WERI-Rb-1 (cell line): Measurements from ENCODE around the gene GLT6D1.
"Not testable (repeated sequence)": the region's sequence is repeated elsewhere in the genome, so short reads cannot be mapped to it uniquely, and the experiment has no call there.

Source experiments
- DNase-seq: peaks from one replicate; pipeline ENCODE4 v3.0.0-alpha.2; 2020
- H3K27ac ChIP-seq: fragments of 250-450 bp; sonication (Bioruptor Pico); 2 replicates; pipeline ENCODE4 v1.5.1; 2020; ENCODE audit warnings: mild to moderate bottlenecking, moderate library complexity
- H3K27me3 ChIP-seq: fragments of 250-450 bp; sonication (Bioruptor Pico); 2 replicates; pipeline ENCODE4 v1.5.1; 2021; ENCODE audit warnings: mild to moderate bottlenecking, low read depth, moderate library complexity; ENCODE audit not compliant: insufficient read depth, severe bottlenecking
- H3K36me3 ChIP-seq: fragments of 250-450 bp; sonication (Bioruptor Pico); 2 replicates; pipeline ENCODE4 v1.5.1; 2020; ENCODE audit warnings: mild to moderate bottlenecking, moderate library complexity
- H3K4me3 ChIP-seq: 2 replicates; pipeline ENCODE4 v1.5.1; 2011; ENCODE audit warnings: low read depth, mild to moderate bottlenecking, control low read depth, low read length
- H3K9me3 ChIP-seq: fragments of 250-450 bp; sonication (Bioruptor Pico); 2 replicates; pipeline ENCODE4 v1.5.1; 2021; ENCODE audit warnings: mild to moderate bottlenecking, moderate library complexity; ENCODE audit not compliant: severe bottlenecking
- TF ChIP-seq, protein P1 (sequence below): IDR thresholded peaks from 2 replicates; pipeline ENCODE4 v1.5.1; 2011; ENCODE audit warnings: low read depth, mild to moderate bottlenecking, control low read depth, inconsistent platforms, low read length

The GLT6D1 gene

DNA sequence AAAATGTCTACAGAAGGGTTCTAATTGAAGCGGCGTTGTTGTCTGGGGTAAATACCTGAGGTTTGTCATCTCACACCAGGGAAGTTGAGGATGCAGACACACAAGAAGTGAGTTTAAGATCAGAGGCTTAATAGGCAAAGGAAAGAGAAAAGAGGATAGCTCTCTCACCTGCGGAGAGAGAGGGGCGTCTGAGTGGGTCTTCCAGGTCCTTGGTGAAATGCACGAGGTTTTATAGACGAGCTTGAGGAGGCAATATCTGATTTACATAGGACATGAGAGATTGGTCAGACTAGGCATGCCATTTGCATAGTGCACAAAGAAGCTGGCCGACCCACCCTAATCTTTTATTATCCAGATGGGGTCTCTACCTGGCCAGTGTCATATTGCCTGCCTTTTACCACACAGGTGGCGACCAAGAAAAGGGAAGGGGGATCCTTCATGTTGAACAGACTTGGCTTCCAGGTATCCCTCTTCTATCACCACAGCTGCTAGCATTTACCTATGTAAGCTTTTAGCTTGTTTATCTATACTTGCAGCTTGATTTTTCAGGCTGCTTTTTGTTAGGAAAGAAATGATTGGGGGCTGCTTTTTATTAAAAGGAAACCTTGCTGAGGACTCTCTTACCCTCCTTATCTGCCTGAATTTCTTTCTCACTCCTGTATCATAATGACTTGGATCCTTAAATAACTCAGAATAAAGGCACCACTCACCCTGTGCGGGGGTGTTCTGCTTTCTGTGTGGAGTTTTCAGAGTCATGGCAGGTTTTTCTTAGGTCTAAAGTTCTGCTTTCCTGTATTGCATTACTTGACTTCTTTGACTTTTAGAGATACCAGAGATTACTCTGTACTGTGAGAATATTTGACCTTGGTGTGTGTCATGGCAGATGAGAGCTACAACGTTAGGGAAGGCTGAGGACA lies 9.4 kb upstream of the GLT6D1 start:
- Histone ChIP-seq H3K27me3 (no peaks in the 10 kb centered on the region), H3K36me3 (no peaks in the 10 kb centered on the region), H3K27ac (no peak overlapping the region), H3K9me3 (peaks cover 39% of the 10 kb centered on the region), H3K4me3 (no peak overlapping the region)
- DNase-seq: no peak
- TF ChIP-seq, protein P1, sequence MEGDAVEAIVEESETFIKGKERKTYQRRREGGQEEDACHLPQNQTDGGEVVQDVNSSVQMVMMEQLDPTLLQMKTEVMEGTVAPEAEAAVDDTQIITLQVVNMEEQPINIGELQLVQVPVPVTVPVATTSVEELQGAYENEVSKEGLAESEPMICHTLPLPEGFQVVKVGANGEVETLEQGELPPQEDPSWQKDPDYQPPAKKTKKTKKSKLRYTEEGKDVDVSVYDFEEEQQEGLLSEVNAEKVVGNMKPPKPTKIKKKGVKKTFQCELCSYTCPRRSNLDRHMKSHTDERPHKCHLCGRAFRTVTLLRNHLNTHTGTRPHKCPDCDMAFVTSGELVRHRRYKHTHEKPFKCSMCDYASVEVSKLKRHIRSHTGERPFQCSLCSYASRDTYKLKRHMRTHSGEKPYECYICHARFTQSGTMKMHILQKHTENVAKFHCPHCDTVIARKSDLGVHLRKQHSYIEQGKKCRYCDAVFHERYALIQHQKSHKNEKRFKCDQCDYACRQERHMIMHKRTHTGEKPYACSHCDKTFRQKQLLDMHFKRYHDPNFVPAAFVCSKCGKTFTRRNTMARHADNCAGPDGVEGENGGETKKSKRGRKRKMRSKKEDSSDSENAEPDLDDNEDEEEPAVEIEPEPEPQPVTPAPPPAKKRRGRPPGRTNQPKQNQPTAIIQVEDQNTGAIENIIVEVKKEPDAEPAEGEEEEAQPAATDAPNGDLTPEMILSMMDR: no peak

GRCh38 chr9:135647884-135648283 lies 8.5 kb upstream of the GLT6D1 start:
- Histone ChIP-seq H3K27ac (no peak overlapping the region), H3K4me3 (no peak overlapping the region), H3K36me3 (no peaks in the 10 kb centered on the region), H3K27me3 (no peaks in the 10 kb centered on the region), H3K9me3 (peaks cover 36% of the 10 kb centered on the region)
- TF ChIP-seq, protein P1: no peak
- DNase-seq: no peak

GRCh38 chr9:135644631-135645218 lies 5.4 kb upstream of the GLT6D1 start:
- no peaks in the 10 kb centered on the region for H3K36me3 ChIP-seq
- no peak overlapping the region for H3K4me3 ChIP-seq
- peaks cover 36% of the 10 kb centered on the region for H3K9me3 ChIP-seq
- TF ChIP-seq, protein P1: no peak
- no peak overlapping the region for H3K27ac ChIP-seq
- H3K27me3 ChIP-seq: no peaks in the 10 kb centered on the region
- no peak for DNase-seq

GRCh38 chr9:135641745-135642144 lies 2.4 kb upstream of the GLT6D1 start:
- Histone ChIP-seq H3K27ac (no peak overlapping the region), H3K9me3 (peaks cover 19% of the 10 kb centered on the region), H3K27me3 (no peaks in the 10 kb centered on the region), H3K4me3 (no peak overlapping the region), H3K36me3 (no peaks in the 10 kb centered on the region)
- TF ChIP-seq, protein P1: no peak
- no peak for DNase-seq

DNA sequence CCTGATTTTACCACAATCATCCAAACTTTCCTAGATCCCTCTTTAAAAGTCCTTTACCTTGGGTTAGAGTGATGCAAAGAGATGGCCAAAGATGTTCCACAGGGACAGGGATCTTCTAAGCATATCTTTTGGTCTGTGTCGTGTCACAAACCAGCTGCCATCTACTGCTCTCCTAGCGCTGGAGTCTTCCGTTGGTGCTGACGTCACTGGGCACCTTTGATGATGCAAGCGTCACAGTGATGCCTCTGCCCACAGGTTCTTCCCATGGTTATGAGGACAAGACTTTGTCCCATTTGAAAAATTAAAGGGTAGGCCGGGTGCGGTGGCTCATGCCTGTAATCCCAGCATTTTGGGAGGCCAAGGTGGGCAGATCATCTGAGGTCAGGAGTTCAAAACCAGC lies 1.7 kb upstream of the GLT6D1 start:
- H3K9me3 ChIP-seq: peaks cover 15% of the 10 kb centered on the region
- no peaks in the 10 kb centered on the region for H3K36me3 ChIP-seq
- no peak overlapping the region for H3K4me3 ChIP-seq
- no peak overlapping the region for H3K27ac ChIP-seq
- no peaks in the 10 kb centered on the region for H3K27me3 ChIP-seq
- no peak for DNase-seq
- TF ChIP-seq, protein P1: no peak

GRCh38 chr9:135636930-135637530 lies 2.3 kb downstream of the GLT6D1 start:
- not testable (repeated sequence) for H3K4me3 ChIP-seq, H3K36me3 ChIP-seq

More at GRCh38 chr9:135636930-135637530, 2.3 kb downstream of the GLT6D1 start:
- H3K27ac ChIP-seq, DNase-seq, H3K27me3 ChIP-seq, H3K9me3 ChIP-seq: not testable (repeated sequence)
